ENCODE data around the gene TULP4. TPM values are rescaled to one million over a fixed set of nuclear protein-coding genes. Genes with fewer than 3 reads are reported as not detected.
A peak's percentile ranks its signal among the peaks of the same experiment; 100 is the strongest.
"Not testable (repeated sequence)": the region's sequence is repeated elsewhere in the genome, so short reads cannot be mapped to it uniquely, and the experiment has no call there.

TULP4 gene
- total RNA-seq, 1 experiment from 2014 or later = 64.6 TPM

DNA sequence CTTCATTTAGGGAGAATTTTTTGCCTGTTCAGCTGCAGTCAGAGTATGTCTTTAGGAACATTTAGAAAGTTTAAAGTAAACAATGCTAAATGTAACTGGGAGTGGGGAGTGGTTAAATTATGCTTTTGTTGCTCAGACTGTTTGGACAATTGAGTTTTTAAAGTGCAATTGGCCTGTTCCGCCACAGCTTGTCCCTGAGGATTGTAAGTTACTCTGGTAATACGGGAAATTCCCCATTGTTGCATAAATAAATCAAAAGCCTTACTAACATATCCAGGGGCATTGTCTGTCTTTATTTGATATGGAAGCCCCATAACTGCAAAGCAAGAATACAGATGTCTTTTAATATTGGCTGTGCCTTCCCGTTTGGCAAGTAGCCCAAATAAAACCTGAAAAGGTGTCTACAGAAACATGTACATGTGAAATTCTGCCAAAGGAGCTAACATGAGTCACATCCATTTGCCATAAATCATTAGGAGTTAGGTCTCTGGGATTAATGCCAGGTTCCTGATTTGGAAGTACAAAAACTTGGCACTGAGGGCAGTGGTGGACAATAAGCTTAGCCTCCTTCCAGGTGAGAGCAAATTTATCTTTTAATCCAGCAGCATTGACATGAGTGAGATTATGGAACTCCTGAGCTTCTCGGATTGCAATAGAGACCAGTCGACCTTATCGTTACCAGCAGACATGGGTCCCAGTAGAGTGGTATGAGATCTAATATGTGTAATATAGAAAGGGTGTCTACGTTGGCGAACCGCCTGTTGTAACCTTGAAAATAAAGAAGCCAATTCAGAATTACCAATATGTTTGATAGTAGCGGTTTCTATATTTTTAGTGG, 11.7 kb upstream of the TULP4 start:
- not testable (repeated sequence) for H4K91ac ChIP-seq (ENCODE audit: insufficient read length, low read depth, low read length); H4K20me1 ChIP-seq (ENCODE audit: control insufficient read depth, insufficient read depth, insufficient read length); H3K4me2 ChIP-seq (ENCODE audit: insufficient read depth, insufficient read length, low read length); H2AFZ ChIP-seq (ENCODE audit: low read length); H3K56ac ChIP-seq (ENCODE audit: insufficient read length, low read depth, low read length); H4K5ac ChIP-seq (ENCODE audit: insufficient read length, low read depth, low read length); H2AK5ac ChIP-seq (ENCODE audit: insufficient read length, low read length); DNase-seq; H3K79me1 ChIP-seq (ENCODE audit: insufficient read depth, low read depth, low read length, poor library complexity, severe bottlenecking); H3K4me3 Mint-ChIP-seq; H3K9me3 ChIP-seq (ENCODE audit: control insufficient read depth, low read depth, low read length); H3K14ac ChIP-seq (ENCODE audit: insufficient read depth, low read length); H3K79me2 ChIP-seq (ENCODE audit: insufficient read depth, low read length); H3K4me1 Mint-ChIP-seq; H3K18ac ChIP-seq (ENCODE audit: insufficient read length, low read depth, low read length); H3K23ac ChIP-seq (ENCODE audit: insufficient read length, low read depth, low read length); H3K27me3 Mint-ChIP-seq (ENCODE audit: low read depth); H2BK120ac ChIP-seq (ENCODE audit: low read depth, low read length, poor library complexity, severe bottlenecking); H4K8ac ChIP-seq (replicated peaks; ENCODE audit: insufficient read length, low read depth, low read length); H3K4ac ChIP-seq (ENCODE audit: low read depth, low read length); H3K27me3 ChIP-seq (ENCODE audit: insufficient read depth, low read length); H3K9ac ChIP-seq (ENCODE audit: extremely low read depth, insufficient read length, low read length); H2BK5ac ChIP-seq (ENCODE audit: insufficient read length, low read length); H2BK12ac ChIP-seq (ENCODE audit: insufficient read length, low read depth, low read length); H2BK15ac ChIP-seq (ENCODE audit: low read depth, low read length); H3K23me2 ChIP-seq (ENCODE audit: insufficient read length, low read depth, low read length, poor library complexity, severe bottlenecking); H3K27ac ChIP-seq (ENCODE audit: insufficient read length, low read depth, low read length); H2BK20ac ChIP-seq (ENCODE audit: low read depth, low read length, poor library complexity, severe bottlenecking); H3K4me1 ChIP-seq (ENCODE audit: insufficient read depth, low read length); H3T11ph ChIP-seq (ENCODE audit: low read length)
- peak overlapping the region in 1 of 3 experiments; percentile 35; a peak in 1 of 7 replicates for H3K27ac Mint-ChIP-seq
- no CpG with 5 or more reads among the region's 10 CpGs for WGBS (ENCODE audit: extremely low coverage, insufficient read length, low lambda C conversion rate)
- H3K9me3 Mint-ChIP-seq = peaks cover 28 to 30% of the 10 kb centered on the region in 2 experiments
- H3K36me3 Mint-ChIP-seq (ENCODE audit: insufficient read depth in 1 of 3, low read depth in 3 of 3) = peaks cover 37 to 39% (median 39%) of the 10 kb centered on the region in 3 experiments

- H3K27ac ChIP-seq (ENCODE audit: insufficient read length, low read depth, low read length); H3K4ac ChIP-seq (ENCODE audit: low read depth, low read length); H3K9me3 ChIP-seq (ENCODE audit: control insufficient read depth, low read depth, low read length); H3K14ac ChIP-seq (ENCODE audit: insufficient read depth, low read length); H3K4me2 ChIP-seq (ENCODE audit: insufficient read depth, insufficient read length, low read length); DNase-seq; H3K23ac ChIP-seq (ENCODE audit: insufficient read length, low read depth, low read length); H3K4me3 Mint-ChIP-seq; H3K27me3 ChIP-seq (ENCODE audit: insufficient read depth, low read length); H4K5ac ChIP-seq (ENCODE audit: insufficient read length, low read depth, low read length); H4K8ac ChIP-seq (replicated peaks; ENCODE audit: insufficient read length, low read depth, low read length); H3K27ac Mint-ChIP-seq; H3K18ac ChIP-seq (ENCODE audit: insufficient read length, low read depth, low read length); H3K23me2 ChIP-seq (ENCODE audit: insufficient read length, low read depth, low read length, poor library complexity, severe bottlenecking); H2BK5ac ChIP-seq (ENCODE audit: insufficient read length, low read length); H3K56ac ChIP-seq (ENCODE audit: insufficient read length, low read depth, low read length); H4K20me1 ChIP-seq (ENCODE audit: control insufficient read depth, insufficient read depth, insufficient read length); H3K4me1 ChIP-seq (ENCODE audit: insufficient read depth, low read length); H3T11ph ChIP-seq (ENCODE audit: low read length); H3K4me1 Mint-ChIP-seq; H2AK5ac ChIP-seq (ENCODE audit: insufficient read length, low read length); H3K9ac ChIP-seq (ENCODE audit: extremely low read depth, insufficient read length, low read length); H4K91ac ChIP-seq (ENCODE audit: insufficient read length, low read depth, low read length); H2BK15ac ChIP-seq (ENCODE audit: low read depth, low read length); H2BK20ac ChIP-seq (ENCODE audit: low read depth, low read length, poor library complexity, severe bottlenecking); H3K79me1 ChIP-seq (ENCODE audit: insufficient read depth, low read depth, low read length, poor library complexity, severe bottlenecking); H3K79me2 ChIP-seq (ENCODE audit: insufficient read depth, low read length); H2AFZ ChIP-seq (ENCODE audit: low read length); H2BK12ac ChIP-seq (ENCODE audit: insufficient read length, low read depth, low read length); H3K27me3 Mint-ChIP-seq (ENCODE audit: low read depth); H2BK120ac ChIP-seq (ENCODE audit: low read depth, low read length, poor library complexity, severe bottlenecking): not testable (repeated sequence)
- WGBS (ENCODE audit: extremely low coverage, insufficient read length, low lambda C conversion rate) = no CpG with 5 or more reads among the region's 4 CpGs
- Mint-ChIP-seq H3K36me3 (ENCODE audit: insufficient read depth in 1 of 3, low read depth in 3 of 3) (peaks cover 31 to 32% (median 32%) of the 10 kb centered on the region in 3 experiments), H3K9me3 (peaks cover 20 to 24% of the 10 kb centered on the region in 2 experiments)
These were observed 10.7 kb upstream of the TULP4 start for GRCh38 chr6:158301561-158301960.

Data from H9 (cell line).